OCI-LY7 (cell line): ENCODE data around the gene RCBTB2. TPM values are rescaled to one million over a fixed set of nuclear protein-coding genes. Genes with fewer than 3 reads are reported as not detected.

Source experiments
- BruUV-seq: library from RNA; stranded (reverse); fragments of 400-500 nt; replicated peaks from 2 replicates; lab custom pipeline; 2021; lab: Mats Ljungman, UMichigan
- CTCF ChIA-PET: fragments of 300-600 bp; sonication (Branson Sonifier 250); formaldehyde crosslinking; loops from one replicate; lab custom pipeline; 2022; ENCODE audit warnings: antibody characterized with exemption; ENCODE audit not compliant: unreplicated experiment; lab: Charles Lee
- POLR2A ChIA-PET: fragments of 300-600 bp; sonication (Branson Sonifier 250); formaldehyde crosslinking; loops from one replicate; lab custom pipeline; 2022; ENCODE audit warnings: antibody characterized with exemption; lab: Charles Lee
- DNase-seq: peaks from one replicate; pipeline ENCODE4 v3.0.0-alpha.2; 2015; ENCODE audit warnings: low spot score
- H2AFZ ChIP-seq: fragments of 200-600 bp; sonication (generic), shearing (Covaris generic); 2 replicates; pipeline ENCODE4 v1.6.1; 2014; ENCODE audit warnings: mild to moderate bottlenecking, antibody characterized with exemption, low read length, moderate library complexity
- H3K27ac ChIP-seq: fragments of 200-600 bp; sonication (generic); 2 replicates; pipeline ENCODE4 v1.5.1; 2014; ENCODE audit warnings: mixed run types, low read depth, mild to moderate bottlenecking, moderate library complexity, low read length, inconsistent platforms; ENCODE audit not compliant: poor library complexity, severe bottlenecking
- H3K36me3 ChIP-seq: fragments of 200-600 bp; sonication (generic); 2 replicates; pipeline ENCODE4 v1.6.1; 2014; ENCODE audit warnings: mild to moderate bottlenecking, antibody characterized with exemption, low read length, moderate library complexity, mixed read lengths; ENCODE audit not compliant: insufficient read depth
- H3K4me1 ChIP-seq: fragments of 200-600 bp; sonication (generic); 2 replicates; pipeline ENCODE4 v1.5.1; 2014; ENCODE audit warnings: mild to moderate bottlenecking, low read length; ENCODE audit not compliant: insufficient read depth, poor library complexity, severe bottlenecking
- H3K4me2 ChIP-seq: fragments of 200-600 bp; sonication (generic); 2 replicates; pipeline ENCODE4 v1.6.1; 2014; ENCODE audit warnings: mild to moderate bottlenecking, low read length
- H3K4me3 ChIP-seq: fragments of 200-600 bp; sonication (generic); 2 replicates; pipeline ENCODE4 v1.5.1; 2014; ENCODE audit warnings: mild to moderate bottlenecking, low read depth, low read length; ENCODE audit not compliant: poor library complexity, severe bottlenecking
- H3K79me2 ChIP-seq: fragments of 200-600 bp; sonication (generic); 2 replicates; pipeline ENCODE4 v1.6.1; 2016; ENCODE audit warnings: low read depth, mild to moderate bottlenecking, low read length, moderate library complexity, mixed read lengths; ENCODE audit not compliant: insufficient read depth
- H3K9me2 ChIP-seq: fragments of 200-600 bp; sonication (generic); 2 replicates; pipeline ENCODE4 v1.6.1; 2016; ENCODE audit warnings: mild to moderate bottlenecking, low read length, mixed read lengths; ENCODE audit not compliant: insufficient read depth
- H3K9me3 ChIP-seq: fragments of 200-600 bp; sonication (generic); 2 replicates; pipeline ENCODE4 v1.6.1; 2014; ENCODE audit warnings: mild to moderate bottlenecking, mixed run types, low read length, mixed read lengths
- H4K20me1 ChIP-seq: fragments of 200-600 bp; sonication (generic); 2 replicates; pipeline ENCODE4 v1.6.1; 2014; ENCODE audit warnings: mild to moderate bottlenecking, antibody characterized with exemption, low read length, moderate library complexity, mixed read lengths; ENCODE audit not compliant: insufficient read depth
- CTCF ChIP-seq: fragments of 200-600 bp; sonication (generic); conservative IDR thresholded peaks from 2 replicates; pipeline ENCODE4 v1.5.1; 2014; ENCODE audit warnings: mild to moderate bottlenecking, antibody characterized with exemption, low read length, moderate library complexity, mixed read lengths
- EZH2phosphoT487 ChIP-seq: fragments of 200-600 bp; sonication (generic); IDR thresholded peaks from 2 replicates; pipeline ENCODE4 v1.6.1; 2018; ENCODE audit warnings: low read depth, borderline replicate concordance, mild to moderate bottlenecking, mixed run types, antibody characterized with exemption, low read length, moderate library complexity, mixed read lengths
- intact Hi-C: fragments of 100-400 bp; cut with micrococcal nuclease; formaldehyde crosslinking; loops from one replicate; pipeline ENCODE4 v1.10.0; 2022; ENCODE audit not compliant: unreplicated experiment
- total RNA-seq, 2 experiments: library from RNA; depleted of rRNA in 1 of 2; stranded (reverse); fragments of >200 nt in 1 of 2; shearing (Covaris generic) in 1 of 2; gene quantifications; 2 replicates each; pipeline ENCODE4 v1.2.3, GENCODE V29; 2014 to 2022

The RCBTB2 gene
- total RNA-seq, 2 experiments from 2014 or later, result 7.2 to 9.0 TPM

- Histone ChIP-seq H3K36me3 (no peaks in the 10 kb centered on the region), H3K4me3 (no peak overlapping the region), H3K9me2 (no peaks in the 10 kb centered on the region), H3K27ac (no peak overlapping the region), H4K20me1 (no peaks in the 10 kb centered on the region), H3K9me3 (no peaks in the 10 kb centered on the region), H3K4me1 (peaks cover 65% of the 10 kb centered on the region), H3K4me2 (no peak overlapping the region), H2AFZ (no peak overlapping the region), H3K79me2 (no peaks in the 10 kb centered on the region)
- ChIA-PET CTCF (interaction anchor here (1.9 kb wide), 1 partner anchor 11 kb away, joined by 6 read pairs; no protein-coding TSS in a partner anchor), POLR2A (interaction anchor here (0.7 to 1.7 kb wide), 8 partner anchors 8 to 258 kb away, joined by 3 to 7 read pairs (median 3); no protein-coding TSS in a partner anchor)
- no peak for TF ChIP-seq EZH2phosphoT487
- TF ChIP-seq CTCF, result no peak
- BruUV-seq, result no TSS peak
- intact Hi-C loops, result no loop called here
- DNase-seq, result no peak
Observed at GRCh38 chr13:48567515-48568369, 34.9 kb upstream of the RCBTB2 start.

GRCh38 chr13:48564056-48564455, 31.2 kb upstream of the RCBTB2 start:
- no peaks in the 10 kb centered on the region for H3K79me2 ChIP-seq
- H3K36me3 ChIP-seq, result no peaks in the 10 kb centered on the region; the same call in 1 of the 2 replicates
- H4K20me1 ChIP-seq, result no peaks in the 10 kb centered on the region
- TF ChIP-seq EZH2phosphoT487 (no peak), CTCF (no peak)
- intact Hi-C loops, result loop anchor here (5.0 kb wide), 1 partner anchor 527 kb away; the partner anchor contains the start of gene NUDT15
- H3K27ac ChIP-seq, result no peak overlapping the region
- peaks cover 58% of the 10 kb centered on the region for H3K4me1 ChIP-seq
- CTCF ChIA-PET, result no interaction called here
- no peaks in the 10 kb centered on the region for H3K9me3 ChIP-seq
- BruUV-seq, result no TSS peak
- no peak for DNase-seq
- H2AFZ ChIP-seq, result peak overlapping the region; percentile 5; the same call in 1 of the 2 replicates
- POLR2A ChIA-PET, result interaction anchor here (1.0 to 3.3 kb wide), 9 partner anchors 9 to 260 kb away, joined by 3 to 19 read pairs (median 4); partner anchors contain the start of gene RCBTB2
- no peak overlapping the region for H3K4me3 ChIP-seq
- no peaks in the 10 kb centered on the region for H3K9me2 ChIP-seq
- H3K4me2 ChIP-seq, result peak overlapping the region; percentile 20; the same call in 1 of the 2 replicates
